H9 (cell line): ENCODE data around the gene IRF2BP1. TPM values are rescaled to one million over a fixed set of nuclear protein-coding genes. Genes with fewer than 3 reads are reported as not detected.
A peak's percentile ranks its signal among the peaks of the same experiment; 100 is the strongest.

Experiments used
- DNase-seq: peaks from one replicate; pipeline ENCODE4 v3.0.0-alpha.2; 2017
- H2AFZ ChIP-seq: one replicate; pipeline ENCODE4 v1.6.1; 2013; ENCODE audit warnings: mild to moderate bottlenecking, low read length, control low read depth, moderate library complexity
- H2AK5ac ChIP-seq: 2 replicates; pipeline ENCODE4 v1.6.1; 2013; ENCODE audit warnings: low read length, control low read depth, mixed read lengths; ENCODE audit not compliant: insufficient read length
- H2BK120ac ChIP-seq: one replicate; pipeline ENCODE4 v1.6.1; 2013; ENCODE audit warnings: low read depth, mild to moderate bottlenecking, low read length, control low read depth, inconsistent platforms; ENCODE audit not compliant: poor library complexity, severe bottlenecking
- H2BK12ac ChIP-seq: 2 replicates; pipeline ENCODE4 v1.6.1; 2013; ENCODE audit warnings: low read length, control low read depth, mixed read lengths, low read depth; ENCODE audit not compliant: insufficient read length
- H2BK15ac ChIP-seq: 2 replicates; pipeline ENCODE4 v1.6.1; 2013; ENCODE audit warnings: low read depth, low read length, control low read depth
- H2BK20ac ChIP-seq: one replicate; pipeline ENCODE4 v1.6.1; 2013; ENCODE audit warnings: low read depth, mild to moderate bottlenecking, low read length, control low read depth, inconsistent platforms; ENCODE audit not compliant: poor library complexity, severe bottlenecking
- H2BK5ac ChIP-seq: 2 replicates; pipeline ENCODE4 v1.6.1; 2013; ENCODE audit warnings: low read length, control low read depth, mixed read lengths; ENCODE audit not compliant: insufficient read length
- H3K14ac ChIP-seq: 2 replicates; pipeline ENCODE4 v1.6.1; 2013; ENCODE audit warnings: low read length, control low read depth; ENCODE audit not compliant: insufficient read depth
- H3K18ac ChIP-seq: 2 replicates; pipeline ENCODE4 v1.6.1; 2013; ENCODE audit warnings: low read depth, mild to moderate bottlenecking, mixed read lengths, low read length, control low read depth; ENCODE audit not compliant: insufficient read length
- H3K23ac ChIP-seq: 2 replicates; pipeline ENCODE4 v1.6.1; 2013; ENCODE audit warnings: low read length, control low read depth, mixed read lengths, low read depth; ENCODE audit not compliant: insufficient read length
- H3K23me2 ChIP-seq: 2 replicates; pipeline ENCODE4 v1.6.1; 2013; ENCODE audit warnings: low read depth, mild to moderate bottlenecking, mixed read lengths, low read length, control low read depth; ENCODE audit not compliant: insufficient read length, poor library complexity, severe bottlenecking
- H3K27ac ChIP-seq: 2 replicates; pipeline ENCODE4 v1.5.1; 2013; ENCODE audit warnings: low read length, control low read depth, mixed read lengths, low read depth; ENCODE audit not compliant: insufficient read length
- H3K27me3 ChIP-seq: 2 replicates; pipeline ENCODE4 v1.6.1; 2013; ENCODE audit warnings: low read length, control low read depth, inconsistent platforms; ENCODE audit not compliant: insufficient read depth
- H3K4ac ChIP-seq: 2 replicates; pipeline ENCODE4 v1.6.1; 2013; ENCODE audit warnings: low read depth, mild to moderate bottlenecking, control low read depth, inconsistent platforms, low read length, moderate library complexity
- H3K4me1 ChIP-seq: 2 replicates; pipeline ENCODE4 v1.6.1; 2013; ENCODE audit warnings: low read length, control low read depth, inconsistent platforms; ENCODE audit not compliant: insufficient read depth
- H3K4me2 ChIP-seq: 2 replicates; pipeline ENCODE4 v1.6.1; 2013; ENCODE audit warnings: low read length, control low read depth, mixed read lengths; ENCODE audit not compliant: insufficient read length, insufficient read depth
- H3K56ac ChIP-seq: 2 replicates; pipeline ENCODE4 v1.6.1; 2013; ENCODE audit warnings: low read depth, mild to moderate bottlenecking, mixed read lengths, low read length, control low read depth; ENCODE audit not compliant: insufficient read length
- H3K79me1 ChIP-seq: 2 replicates; pipeline ENCODE4 v1.6.1; 2013; ENCODE audit warnings: low read depth, mild to moderate bottlenecking, moderate library complexity, low read length, control low read depth, inconsistent platforms; ENCODE audit not compliant: insufficient read depth, poor library complexity, severe bottlenecking
- H3K79me2 ChIP-seq: 2 replicates; pipeline ENCODE4 v1.6.1; 2013; ENCODE audit warnings: low read length, control low read depth, inconsistent platforms; ENCODE audit not compliant: insufficient read depth
- H3K9ac ChIP-seq: 2 replicates; pipeline ENCODE4 v1.6.1; 2013; ENCODE audit warnings: low read length, control low read depth, mixed read lengths; ENCODE audit not compliant: insufficient read length; ENCODE audit errors: extremely low read depth
- H3K9me3 ChIP-seq: one replicate; pipeline ENCODE4 v1.6.1; 2013; ENCODE audit warnings: low read depth, low read length, inconsistent platforms; ENCODE audit not compliant: control insufficient read depth
- H3T11ph ChIP-seq: one replicate; pipeline ENCODE4 v1.6.1; 2013; ENCODE audit warnings: mild to moderate bottlenecking, low read length, control low read depth, inconsistent platforms
- H4K20me1 ChIP-seq: one replicate; pipeline ENCODE4 v1.6.1; 2013; ENCODE audit not compliant: control insufficient read depth, insufficient read length, insufficient read depth
- H4K5ac ChIP-seq: 2 replicates; pipeline ENCODE4 v1.6.1; 2013; ENCODE audit warnings: low read depth, mild to moderate bottlenecking, mixed read lengths, low read length, control low read depth; ENCODE audit not compliant: insufficient read length
- H4K8ac ChIP-seq: replicated peaks from 2 replicates; pipeline ENCODE4 v1.6.1; 2013; ENCODE audit warnings: low read length, control low read depth, mixed read lengths, low read depth; ENCODE audit not compliant: insufficient read length
- H4K91ac ChIP-seq: 2 replicates; pipeline ENCODE4 v1.6.1; 2013; ENCODE audit warnings: low read depth, mild to moderate bottlenecking, moderate library complexity, mixed read lengths, low read length, control low read depth; ENCODE audit not compliant: insufficient read length
- H3K27ac Mint-ChIP-seq, 3 experiments: 2 replicates in 2 of 3; 3 replicates in 1 of 3; pipeline ENCODE4 v1.8.0; 2020 to 2021; ENCODE audit warnings: mixed read lengths in 3 of 3, mild to moderate bottlenecking in 1 of 3, moderate library complexity in 1 of 3
- H3K27me3 Mint-ChIP-seq: 2 replicates; pipeline ENCODE4 v1.8.0; 2021; ENCODE audit warnings: low read depth, mild to moderate bottlenecking, moderate library complexity, mixed read lengths
- H3K36me3 Mint-ChIP-seq, 3 experiments: 2 replicates in 2 of 3; 3 replicates in 1 of 3; pipeline ENCODE4 v1.8.0; 2020 to 2021; ENCODE audit warnings: low read depth in 3 of 3, mixed read lengths in 3 of 3; ENCODE audit not compliant: insufficient read depth in 1 of 3
- H3K4me1 Mint-ChIP-seq, 2 experiments: 2 replicates each; pipeline ENCODE4 v1.8.0; 2020; ENCODE audit warnings: mixed read lengths in 2 of 2
- H3K4me3 Mint-ChIP-seq, 2 experiments: 2 replicates in 1 of 2; 3 replicates in 1 of 2; pipeline ENCODE4 v1.8.0; 2020 to 2021; ENCODE audit warnings: mild to moderate bottlenecking in 2 of 2, mixed read lengths in 2 of 2, moderate library complexity in 1 of 2
- H3K9me3 Mint-ChIP-seq, 2 experiments: 2 replicates in 1 of 2; 3 replicates in 1 of 2; pipeline ENCODE4 v1.8.0; 2020; ENCODE audit warnings: mild to moderate bottlenecking in 2 of 2, mixed read lengths in 2 of 2, moderate library complexity in 1 of 2
- CTCF ChIP-seq: fragments of 200-600 bp; sonication (generic); conservative IDR thresholded peaks from 3 replicates; pipeline ENCODE4 v1.8.0; 2021; ENCODE audit warnings: antibody characterized with exemption, mild to moderate bottlenecking
- WGBS: extraction: QIAGEN DNeasy Blood & Tissue Kit; methylation state at CpG from one replicate; pipeline ENCODE4 v1.1.7; 2013; ENCODE audit warnings: missing lambda C conversion rate, low lambda C conversion rate, mixed read lengths; ENCODE audit not compliant: insufficient read length; ENCODE audit errors: extremely low coverage; 5-methylcytosine and 5-hydroxymethylcytosine counted together
- total RNA-seq: library from RNA; stranded (reverse); gene quantifications from 2 replicates; pipeline ENCODE4 v1.2.1, GENCODE V29; 2021

IRF2BP1 gene
- total RNA-seq, 1 experiment from 2014 or later: 28.2 TPM

- no peak for TF ChIP-seq CTCF
- Mint-ChIP-seq H3K36me3 (peaks cover 0 to 5% (median 2%) of the 10 kb centered on the region in 3 experiments; a peak in 3 of 7 replicates), H3K4me1 (peaks cover 7 to 34% of the 10 kb centered on the region in 2 experiments; a peak in 3 of 4 replicates), H3K4me3 (no peak overlapping the region; a peak in 2 of 5 replicates), H3K27ac (peak overlapping the region in 1 of 3 experiments; percentile 50; a peak in 1 of 7 replicates), H3K27me3 (peaks cover 50% of the 10 kb centered on the region), H3K9me3 (no peaks in the 10 kb centered on the region; a peak in 1 of 5 replicates)
- H2BK5ac ChIP-seq: no peak overlapping the region
- no peaks in the 10 kb centered on the region for H4K20me1 ChIP-seq
- no peak overlapping the region for H3K23ac ChIP-seq
- no peak overlapping the region for H2BK12ac ChIP-seq
- no peak overlapping the region for H3K56ac ChIP-seq
- no peak overlapping the region for H4K8ac ChIP-seq
- no peak overlapping the region for H3K27ac ChIP-seq
- no peaks in the 10 kb centered on the region for H3K4me1 ChIP-seq
- H2BK15ac ChIP-seq: no peak overlapping the region
- H2AK5ac ChIP-seq: no peak overlapping the region
- no peak for DNase-seq
- H4K5ac ChIP-seq: no peak overlapping the region
- H3K18ac ChIP-seq: no peak overlapping the region
- no peak overlapping the region for H3K4ac ChIP-seq
- no peak overlapping the region; the same call in 1 of the 2 replicates for H3K14ac ChIP-seq
- no CpG with 5 or more reads among the region's 19 CpGs for WGBS
- no peak overlapping the region for H2BK120ac ChIP-seq
- no peak overlapping the region for H3K4me2 ChIP-seq
- H3K9me3 ChIP-seq: no peaks in the 10 kb centered on the region
- H2AFZ ChIP-seq: no peak overlapping the region
- H3K79me1 ChIP-seq: no peaks in the 10 kb centered on the region
- no peaks in the 10 kb centered on the region for H3K79me2 ChIP-seq
- H3K9ac ChIP-seq: no peak overlapping the region
- H4K91ac ChIP-seq: no peak overlapping the region
- H3T11ph ChIP-seq: no peak overlapping the region
- H3K27me3 ChIP-seq: no peaks in the 10 kb centered on the region
- H2BK20ac ChIP-seq: no peak overlapping the region
- no peaks in the 10 kb centered on the region for H3K23me2 ChIP-seq
Measured at GRCh38 chr19:45935267-45935666, 49.3 kb upstream of the IRF2BP1 start.
